HG03135 (cell line): ENCODE data around the gene ARV1.
"Not testable (repeated sequence)": the region's sequence is repeated elsewhere in the genome, so short reads cannot be mapped to it uniquely, and the experiment has no call there.

Source experiments
- ATAC-seq: cut with Tn5 transposase; IDR thresholded peaks from one replicate; pipeline ENCODE4 v1.9.1; 2021; ENCODE audit warnings: mild to moderate bottlenecking, moderate library complexity; ENCODE audit not compliant: unreplicated experiment

The ARV1 gene

GRCh38 chr1:231016966-231017365 is 38.1 kb downstream of the ARV1 start:
- ATAC-seq = no peak

- ATAC-seq = no peak
These were observed 40.8 kb downstream of the ARV1 start for GRCh38 chr1:231019711-231020110.

GRCh38 chr1:231020139-231020601 is 41.3 kb downstream of the ARV1 start:
- ATAC-seq = no peak

- ATAC-seq = no peak
These were observed 41.9 kb downstream of the ARV1 start for GRCh38 chr1:231020816-231021215.

GRCh38 chr1:231021540-231022031 is 42.7 kb downstream of the ARV1 start:
- ATAC-seq = no peak

- not testable (repeated sequence) for ATAC-seq
These were observed 43.6 kb downstream of the ARV1 start for GRCh38 chr1:231022543-231022942.

GRCh38 chr1:231023150-231023549 is 44.3 kb downstream of the ARV1 start:
- ATAC-seq = no peak

- no peak for ATAC-seq
These were observed 47.7 kb downstream of the ARV1 start for GRCh38 chr1:231026576-231026975.

- no peak for ATAC-seq
These were observed 48.4 kb downstream of the ARV1 start for GRCh38 chr1:231027136-231027925.

- no peak for ATAC-seq
These were observed 49.1 kb downstream of the ARV1 start for GRCh38 chr1:231027971-231028370.

GRCh38 chr1:231028682-231029081 is 49.8 kb downstream of the ARV1 start:
- ATAC-seq = no peak

GRCh38 chr1:231029247-231029646 is 50.4 kb downstream of the ARV1 start:
- ATAC-seq = not testable (repeated sequence)

GRCh38 chr1:231029841-231030240 is 50.9 kb downstream of the ARV1 start:
- no peak for ATAC-seq

GRCh38 chr1:231032963-231033362 is 54.1 kb downstream of the ARV1 start:
- no peak for ATAC-seq

GRCh38 chr1:231035799-231036198 is 56.9 kb downstream of the ARV1 start:
- no peak for ATAC-seq

- ATAC-seq = no peak
These were observed 57.5 kb downstream of the ARV1 start for GRCh38 chr1:231036416-231036815.

GRCh38 chr1:231037585-231038517 is 59.0 kb downstream of the ARV1 start:
- ATAC-seq = no peak

GRCh38 chr1:231039161-231040018 is 60.5 kb downstream of the ARV1 start:
- peak; percentile 35 for ATAC-seq

- ATAC-seq = peak; percentile 71
These were observed 61.3 kb downstream of the ARV1 start, which contains the start of gene FAM89A for GRCh38 chr1:231040019-231040799. Gene FAM89A (minus strand): TSS chr1:231040254. CDS start chr1:231040211, 43 bp downstream.
